ENCODE measurements around the gene ADARB1. TPM values are rescaled to one million over a fixed set of nuclear protein-coding genes. Genes with fewer than 3 reads are reported as not detected.
A peak's percentile ranks its signal among the peaks of the same experiment; 100 is the strongest.

ADARB1 gene
- total and polyA plus RNA-seq, 8 donors: 3.2 to 33.9 (median 9.4) TPM

- Histone ChIP-seq H3K4me3 (no peak overlapping the region), H3K27ac (peak overlapping the region in 4 of 5 donors; percentile 43 to 78 (median 68))
- peak in 1 of 2 donors; percentile 50 for DNase-seq
Observed at GRCh38 chr21:45041351-45041805, 33.0 kb upstream of the ADARB1 start.

GRCh38 chr21:45041984-45042663 lies 32.3 kb upstream of the ADARB1 start:
- 79 to 93% (median 86%) methylated on average over 7 of the region's 7 CpGs for WGBS, 5 donors
- Histone ChIP-seq H3K27ac (peak overlapping the region in 3 of 5 donors; percentile 43 to 78 (median 63)), H3K9me3 (peaks cover under 1 to 13% (median 8%) of the 10 kb centered on the region in 4 donors), H3K36me3 (no peaks in the 10 kb centered on the region), H3K4me3 (no peak overlapping the region), H3K4me1 (peaks cover 6 to 22% (median 15%) of the 10 kb centered on the region in 4 donors), H3K27me3 (peaks cover 0 to 4% (median 0%) of the 10 kb centered on the region in 3 donors)
- TF ChIP-seq POLR2AphosphoS5 (IDR thresholded peaks at IDR 0.05) (no peak), EP300 (IDR thresholded peaks at IDR 0.05) (no peak), CTCF (IDR thresholded peaks at IDR 0.05) (no peak), POLR2A (IDR thresholded peaks at IDR 0.05) (no peak)
- intact Hi-C loops (cut with DNase I; ENCODE audit: low total_unique reads): no loop called here
- no peak for DNase-seq

More at GRCh38 chr21:45041351-45041805, 33.0 kb upstream of the ADARB1 start:
- Histone ChIP-seq H3K36me3 (no peaks in the 10 kb centered on the region), H3K4me1 (peaks cover 6 to 22% (median 15%) of the 10 kb centered on the region in 4 donors), H3K9me3 (peaks cover 5 to 15% (median 7%) of the 10 kb centered on the region in 4 donors), H3K27me3 (peaks cover 0 to 4% (median 0%) of the 10 kb centered on the region in 3 donors)
- intact Hi-C loops (cut with DNase I; ENCODE audit: low total_unique reads): no loop called here
- TF ChIP-seq CTCF (IDR thresholded peaks at IDR 0.05) (no peak), POLR2A (IDR thresholded peaks at IDR 0.05) (no peak), POLR2AphosphoS5 (IDR thresholded peaks at IDR 0.05) (peak; percentile 45 to 63 (median 56)), EP300 (IDR thresholded peaks at IDR 0.05) (peak; percentile 36)
- WGBS, 5 donors: 30 to 40% (median 37%) methylated on average over 16 of the region's 16 CpGs

- no peak overlapping the region for H3K27ac ChIP-seq
- H3K27me3 ChIP-seq: peaks cover 0 to 4% (median 0%) of the 10 kb centered on the region in 3 donors
- peaks cover 6 to 22% (median 15%) of the 10 kb centered on the region in 4 donors for H3K4me1 ChIP-seq
- DNase-seq: no peak
- intact Hi-C loops (cut with DNase I; ENCODE audit: low total_unique reads): no loop called here
- TF ChIP-seq CTCF (IDR thresholded peaks at IDR 0.05) (no peak), POLR2A (IDR thresholded peaks at IDR 0.05) (no peak), POLR2AphosphoS5 (IDR thresholded peaks at IDR 0.05) (no peak), EP300 (IDR thresholded peaks at IDR 0.05) (no peak)
- H3K9me3 ChIP-seq: peaks cover 0 to 18% (median 13%) of the 10 kb centered on the region in 4 donors
- no peak overlapping the region for H3K4me3 ChIP-seq
- no peaks in the 10 kb centered on the region for H3K36me3 ChIP-seq
- whole genome bisulfite sequencing, 5 donors: 65 to 81% (median 71%) methylated on average over 13 to 15 of the region's 15 CpGs
Observed at GRCh38 chr21:45042664-45043161, 31.7 kb upstream of the ADARB1 start.

- Histone ChIP-seq H3K36me3 (no peaks in the 10 kb centered on the region), H3K27ac (no peak overlapping the region), H3K4me1 (peaks cover 6 to 22% (median 15%) of the 10 kb centered on the region in 4 donors), H3K9me3 (peaks cover 0 to 20% (median 14%) of the 10 kb centered on the region in 4 donors), H3K27me3 (peaks cover 0 to 4% (median 0%) of the 10 kb centered on the region in 3 donors), H3K4me3 (no peak overlapping the region)
- DNase-seq: no peak
- WGBS, 5 donors: 83 to 91% (median 87%) methylated on average over 22 of the region's 22 CpGs
- intact Hi-C loops (cut with DNase I; ENCODE audit: low total_unique reads): no loop called here
- TF ChIP-seq EP300 (IDR thresholded peaks at IDR 0.05) (no peak), POLR2AphosphoS5 (IDR thresholded peaks at IDR 0.05) (no peak), CTCF (IDR thresholded peaks at IDR 0.05) (no peak), POLR2A (IDR thresholded peaks at IDR 0.05) (no peak)
Observed at GRCh38 chr21:45043541-45044020, 30.8 kb upstream of the ADARB1 start.

All from stomach (tissue), 9 donors.